ENCODE data around the gene GLP1R.

Gene GLP1R

DNA sequence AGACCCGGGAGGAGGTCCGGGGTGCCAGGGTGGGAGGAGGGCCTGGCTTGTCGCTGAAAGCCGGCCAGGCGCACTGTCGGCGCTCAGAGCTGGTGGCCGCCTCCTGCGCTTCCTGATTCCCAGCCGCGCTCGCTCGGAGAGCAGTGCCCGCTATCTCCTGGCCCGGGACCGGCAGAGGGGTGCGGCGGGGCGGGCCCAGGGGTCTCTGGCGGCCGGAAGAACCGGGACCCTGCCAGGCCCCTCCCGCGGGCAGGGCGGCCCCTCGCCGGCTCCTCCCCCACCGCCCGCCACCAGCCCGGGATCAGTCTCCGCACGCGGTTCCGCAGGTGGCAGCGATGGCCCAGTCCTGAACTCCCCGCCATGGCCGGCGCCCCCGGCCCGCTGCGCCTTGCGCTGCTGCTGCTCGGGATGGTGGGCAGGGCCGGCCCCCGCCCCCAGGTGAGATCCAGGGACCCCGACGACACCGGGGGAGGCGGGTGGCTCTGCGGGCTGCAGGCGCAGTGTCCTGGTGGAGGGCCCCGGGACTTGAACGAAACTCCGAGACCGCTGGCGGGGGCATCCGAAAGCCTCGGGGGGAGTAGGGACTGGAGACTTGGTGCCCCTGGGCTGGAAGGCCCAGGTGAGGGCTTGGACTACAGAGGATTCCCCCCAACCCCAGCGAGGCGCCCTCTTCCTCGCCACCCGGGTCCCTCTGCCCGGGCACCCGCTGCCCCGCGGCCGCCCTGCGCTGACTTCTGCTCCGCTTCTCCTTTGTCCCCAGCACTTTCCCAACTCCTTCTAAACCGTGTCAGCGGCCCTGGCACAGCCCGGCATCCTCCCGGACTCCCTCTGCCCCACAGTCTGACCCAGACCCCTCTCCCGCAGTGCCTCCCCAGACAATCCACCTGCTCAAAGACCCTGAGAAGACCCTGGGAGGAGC, at the start of gene GLP1R:
TSS of gene GLP1R (plus strand) at position 301 of the 919 bp plus-strand sequence. CDS start at position 361, 60 bp downstream.
- no peak for TF ChIP-seq GATA2 (IDR thresholded peaks at IDR 0.05; ENCODE audit: low read depth, low read length)
- TF ChIP-seq GATA3 (IDR thresholded peaks at IDR 0.05; ENCODE audit: low read depth, low read length): no peak

DNA sequence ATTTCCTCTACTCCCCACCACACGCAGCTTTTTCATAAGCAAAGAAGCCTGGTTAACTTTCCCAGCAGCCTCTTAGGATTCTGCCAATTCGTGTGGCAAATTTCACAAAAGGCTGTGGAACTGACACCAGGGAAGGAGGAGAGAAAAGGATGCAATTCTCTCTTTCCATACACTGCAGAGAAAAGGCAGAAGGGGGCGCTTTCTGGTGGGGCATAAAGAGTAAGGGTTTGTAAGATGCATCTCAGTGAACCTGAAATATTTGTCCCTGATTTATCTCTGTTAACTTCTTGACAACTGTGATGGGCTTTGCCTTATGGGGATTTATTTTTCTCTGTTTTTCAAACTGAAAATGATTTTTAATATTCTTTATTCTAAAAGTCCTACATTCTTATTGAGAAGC, 45.5 kb upstream of the GLP1R start:
- TF ChIP-seq GATA3 (IDR thresholded peaks at IDR 0.05; ENCODE audit: low read depth, low read length): no peak
- no peak for TF ChIP-seq GATA2 (IDR thresholded peaks at IDR 0.05; ENCODE audit: low read depth, low read length)

DNA sequence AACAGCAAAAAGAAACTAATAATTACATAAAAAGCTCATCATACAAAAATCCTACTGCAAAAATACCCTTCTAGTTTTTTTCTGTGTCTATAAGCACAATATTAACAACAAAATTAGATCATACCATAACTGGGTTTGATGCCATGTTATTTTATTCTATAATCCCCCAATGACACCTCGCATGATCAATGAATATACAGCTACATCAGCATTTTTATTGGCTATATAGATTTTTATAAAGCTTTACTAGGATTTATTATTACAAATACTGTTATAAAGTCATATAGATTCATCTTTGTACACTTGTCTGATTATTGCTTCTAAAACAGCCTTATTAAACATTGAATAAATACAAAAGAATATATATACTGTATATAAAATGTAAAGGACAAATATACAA, 45.1 kb upstream of the GLP1R start:
- TF ChIP-seq GATA3 (IDR thresholded peaks at IDR 0.05; ENCODE audit: low read depth, low read length): no peak
- no peak for TF ChIP-seq GATA2 (IDR thresholded peaks at IDR 0.05; ENCODE audit: low read depth, low read length)

DNA sequence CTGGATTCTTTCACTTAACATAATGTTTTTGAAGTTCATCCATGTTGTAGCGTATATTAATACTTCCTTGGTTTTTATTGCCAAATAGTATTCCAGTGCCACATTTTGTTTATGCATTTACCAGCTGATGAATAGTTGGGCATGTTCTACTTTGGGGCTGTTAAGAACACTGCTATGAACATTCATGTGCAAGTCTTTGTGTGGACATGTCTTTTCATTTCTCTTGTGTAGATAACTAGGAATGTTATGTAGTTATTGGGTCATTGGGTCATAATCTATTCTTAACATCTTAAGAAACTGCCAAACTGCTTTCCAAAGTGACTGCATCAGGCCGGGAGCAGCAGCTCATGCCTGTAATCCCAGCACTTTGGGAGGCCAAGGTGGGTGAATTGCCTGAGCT, 43.8 kb upstream of the GLP1R start:
- TF ChIP-seq GATA2 (IDR thresholded peaks at IDR 0.05; ENCODE audit: low read depth, low read length) (no peak), GATA3 (IDR thresholded peaks at IDR 0.05; ENCODE audit: low read depth, low read length) (no peak)

DNA sequence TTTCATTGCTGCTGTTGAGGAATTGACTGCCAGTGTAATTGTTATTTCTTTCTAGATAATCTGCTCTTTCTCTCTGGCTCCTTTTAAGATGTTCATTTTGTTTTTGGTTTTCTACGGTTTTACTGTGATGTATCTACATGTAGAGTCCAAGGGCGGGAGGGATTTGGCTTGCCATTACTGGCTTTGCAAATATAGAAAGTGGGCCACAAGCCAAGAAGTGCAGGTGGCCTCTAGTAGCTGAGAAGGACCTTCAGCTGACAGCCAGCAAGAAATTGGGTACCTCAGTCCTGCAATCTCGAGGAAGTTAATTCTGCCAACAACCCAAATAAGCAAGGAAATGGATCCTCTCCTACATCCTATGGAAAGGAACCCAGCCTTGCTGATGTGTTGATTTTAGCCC, 42.8 kb upstream of the GLP1R start:
- TF ChIP-seq GATA3 (IDR thresholded peaks at IDR 0.05; ENCODE audit: low read depth, low read length) (no peak), GATA2 (IDR thresholded peaks at IDR 0.05; ENCODE audit: low read depth, low read length) (no peak)

DNA sequence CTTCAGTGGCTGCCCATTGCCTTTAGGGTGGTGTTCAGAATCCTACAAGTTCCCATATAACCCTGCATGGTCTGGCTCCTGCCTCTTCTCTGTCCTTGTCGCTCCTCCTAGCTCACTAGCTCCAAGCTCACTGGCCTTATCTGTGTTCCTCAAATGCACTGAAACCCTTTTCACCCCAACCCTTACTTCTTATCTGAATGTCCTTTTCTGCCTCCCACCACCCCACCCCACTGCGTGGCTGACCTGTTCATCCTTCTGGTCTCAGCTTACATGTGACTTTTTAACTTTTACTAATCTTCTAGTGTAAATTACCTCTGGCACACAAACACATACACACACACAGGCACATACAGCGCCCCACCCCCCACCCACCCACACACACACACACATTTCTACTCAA, 41.0 kb upstream of the GLP1R start:
- no peak for TF ChIP-seq GATA3 (IDR thresholded peaks at IDR 0.05; ENCODE audit: low read depth, low read length)
- no peak for TF ChIP-seq GATA2 (IDR thresholded peaks at IDR 0.05; ENCODE audit: low read depth, low read length)

DNA sequence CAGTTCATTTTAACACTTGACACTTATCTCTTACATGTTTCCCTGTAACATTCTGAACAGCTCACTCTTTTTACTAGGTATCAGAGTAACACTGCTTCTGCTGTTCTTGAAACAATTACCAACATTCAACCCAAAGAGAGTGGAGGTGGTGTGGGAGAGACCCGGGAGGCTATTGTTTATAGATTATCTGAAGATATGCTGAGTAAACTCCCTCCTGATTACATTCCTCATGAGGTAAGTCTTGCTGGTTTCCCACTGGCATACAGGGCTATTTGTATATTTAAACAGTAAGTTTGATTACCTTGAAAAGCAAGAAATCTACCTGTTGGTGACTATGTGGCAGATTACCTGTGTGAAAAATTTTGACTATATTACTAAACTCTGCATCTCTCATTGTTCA, 39.8 kb upstream of the GLP1R start:
- TF ChIP-seq GATA3 (IDR thresholded peaks at IDR 0.05; ENCODE audit: low read depth, low read length) (no peak), GATA2 (IDR thresholded peaks at IDR 0.05; ENCODE audit: low read depth, low read length) (no peak)

DNA sequence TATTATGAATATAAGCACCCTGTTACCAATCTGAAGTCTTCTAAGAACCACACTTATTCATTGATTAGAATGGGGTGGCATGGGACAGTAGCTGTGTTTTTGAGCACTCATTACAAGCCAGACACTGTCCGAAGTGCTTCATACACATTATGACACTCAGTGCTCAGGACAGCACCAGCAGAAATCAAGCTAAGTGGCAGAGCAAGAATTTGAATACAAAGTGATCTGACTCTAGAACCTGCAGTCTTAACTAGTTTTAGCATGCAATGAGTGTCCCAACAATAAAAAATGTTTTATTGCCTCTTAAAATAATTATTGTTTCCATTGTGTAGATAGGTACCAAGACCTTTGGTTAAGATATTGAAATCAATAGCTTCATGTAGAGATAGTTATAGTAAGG, 39.1 kb upstream of the GLP1R start:
- no peak for TF ChIP-seq GATA2 (IDR thresholded peaks at IDR 0.05; ENCODE audit: low read depth, low read length)
- no peak for TF ChIP-seq GATA3 (IDR thresholded peaks at IDR 0.05; ENCODE audit: low read depth, low read length)

DNA sequence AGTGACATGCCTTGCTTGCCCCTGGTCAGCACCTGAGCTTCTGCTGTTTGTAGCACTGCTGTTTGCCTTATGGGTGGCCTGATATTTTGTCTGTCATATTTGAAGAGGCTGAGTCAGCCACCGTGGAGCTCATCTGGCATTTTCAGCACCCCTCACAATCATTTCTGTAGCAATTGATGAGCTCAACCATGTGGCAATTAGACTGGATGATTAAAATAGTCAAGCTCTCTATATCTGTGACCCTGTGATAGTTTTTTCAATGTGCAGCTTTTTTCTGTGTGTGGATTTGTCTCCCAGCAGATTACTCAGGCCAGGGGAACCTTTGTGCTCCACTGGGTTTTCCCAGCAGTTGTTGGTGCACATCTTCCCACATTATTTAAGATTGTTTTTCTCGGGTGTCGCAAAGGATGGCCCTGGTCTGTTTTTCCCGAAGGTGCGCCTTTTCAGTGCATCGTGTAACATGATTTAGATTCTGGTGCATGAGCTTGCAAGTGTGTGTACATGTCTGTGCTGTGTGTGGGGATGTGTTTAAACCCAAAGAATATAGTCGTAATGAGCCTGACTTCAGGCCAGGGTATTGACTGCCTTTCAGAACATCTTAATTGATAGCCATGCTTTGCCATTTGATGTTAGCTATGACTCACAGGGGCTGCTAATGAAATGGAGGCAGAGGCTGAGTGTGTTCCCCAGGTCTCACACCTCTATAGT, 31.6 kb upstream of the GLP1R start:
- no peak for TF ChIP-seq GATA3 (IDR thresholded peaks at IDR 0.05; ENCODE audit: low read depth, low read length)
- no peak for TF ChIP-seq GATA2 (IDR thresholded peaks at IDR 0.05; ENCODE audit: low read depth, low read length)

DNA sequence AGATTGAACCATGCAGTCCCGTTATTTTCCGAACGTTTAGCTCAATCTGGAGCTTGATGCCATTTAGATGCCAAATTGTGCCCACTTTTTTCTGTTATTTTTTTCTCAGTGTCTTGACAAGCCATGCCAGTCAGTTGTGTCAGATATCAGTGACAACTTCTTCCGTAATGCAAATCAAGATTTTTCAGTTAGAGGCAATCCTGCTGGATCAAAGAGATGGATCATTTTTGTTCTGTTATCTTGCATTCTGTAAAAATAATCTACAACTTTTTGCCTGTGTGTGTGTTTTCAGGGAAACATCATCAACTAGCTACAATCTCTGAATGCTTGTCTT, 31.1 kb upstream of the GLP1R start:
- TF ChIP-seq GATA3 (IDR thresholded peaks at IDR 0.05; ENCODE audit: low read depth, low read length): no peak
- TF ChIP-seq GATA2 (IDR thresholded peaks at IDR 0.05; ENCODE audit: low read depth, low read length): no peak

DNA sequence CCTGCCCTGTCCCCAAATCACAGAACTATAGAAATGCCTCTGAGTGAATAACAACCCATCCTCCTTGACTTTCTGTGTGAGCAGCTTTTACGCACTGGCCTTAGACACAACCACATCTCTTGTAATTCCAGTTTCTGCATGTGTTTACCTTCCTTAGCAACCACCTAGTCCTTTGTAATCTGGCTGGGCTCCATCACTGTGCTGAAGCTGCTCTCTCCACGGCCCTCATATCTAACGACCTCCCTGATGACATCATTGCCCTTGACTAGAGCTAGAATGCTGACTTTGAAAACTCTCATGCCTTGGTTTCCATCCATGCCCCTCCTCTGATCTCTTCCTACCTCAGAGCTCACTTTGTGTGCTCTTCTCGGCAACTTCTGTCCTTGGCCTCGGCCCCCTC, 30.5 kb upstream of the GLP1R start:
- TF ChIP-seq GATA2 (IDR thresholded peaks at IDR 0.05; ENCODE audit: low read depth, low read length): no peak
- TF ChIP-seq GATA3 (IDR thresholded peaks at IDR 0.05; ENCODE audit: low read depth, low read length): no peak

DNA sequence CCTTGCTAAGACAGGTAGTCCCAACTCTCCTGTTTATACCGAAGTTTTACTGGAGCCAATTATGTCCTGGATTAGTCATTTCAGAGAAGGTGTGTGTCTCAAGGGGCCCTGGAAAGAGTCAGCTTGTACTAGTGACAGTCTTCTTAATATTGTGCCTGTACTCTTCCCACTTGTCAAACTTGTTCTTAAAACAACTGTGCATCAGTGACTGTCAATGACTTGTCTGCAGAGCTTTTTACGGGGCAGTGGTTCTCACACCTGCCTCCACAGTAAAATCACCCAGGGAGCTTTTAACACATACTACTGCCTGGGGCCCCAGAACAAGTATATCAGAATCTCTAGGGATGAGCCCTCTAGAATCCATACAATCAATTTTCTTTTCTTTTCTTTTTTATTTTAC, 28.4 kb upstream of the GLP1R start:
- TF ChIP-seq GATA3 (IDR thresholded peaks at IDR 0.05; ENCODE audit: low read depth, low read length): no peak
- no peak for TF ChIP-seq GATA2 (IDR thresholded peaks at IDR 0.05; ENCODE audit: low read depth, low read length)

DNA sequence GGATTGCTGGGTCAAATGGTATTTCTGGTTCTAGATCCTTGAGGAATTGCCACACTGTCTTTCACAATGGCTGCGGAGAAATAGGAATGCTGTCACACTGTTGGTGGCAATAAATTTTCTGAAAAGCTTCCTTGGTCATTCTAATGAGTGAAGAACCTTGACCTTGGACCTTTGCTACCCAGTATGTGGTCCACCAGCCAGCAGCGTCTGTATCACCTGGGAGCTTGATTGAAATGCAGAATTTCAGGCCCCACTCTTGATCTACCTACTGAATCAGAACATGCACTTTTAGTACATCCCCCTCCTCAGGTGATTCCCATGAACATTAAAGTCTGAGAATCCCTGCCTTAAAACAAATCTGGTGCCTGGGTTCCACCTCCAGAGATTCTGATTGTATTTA, 27.5 kb upstream of the GLP1R start:
- no peak for TF ChIP-seq GATA3 (IDR thresholded peaks at IDR 0.05; ENCODE audit: low read depth, low read length)

DNA sequence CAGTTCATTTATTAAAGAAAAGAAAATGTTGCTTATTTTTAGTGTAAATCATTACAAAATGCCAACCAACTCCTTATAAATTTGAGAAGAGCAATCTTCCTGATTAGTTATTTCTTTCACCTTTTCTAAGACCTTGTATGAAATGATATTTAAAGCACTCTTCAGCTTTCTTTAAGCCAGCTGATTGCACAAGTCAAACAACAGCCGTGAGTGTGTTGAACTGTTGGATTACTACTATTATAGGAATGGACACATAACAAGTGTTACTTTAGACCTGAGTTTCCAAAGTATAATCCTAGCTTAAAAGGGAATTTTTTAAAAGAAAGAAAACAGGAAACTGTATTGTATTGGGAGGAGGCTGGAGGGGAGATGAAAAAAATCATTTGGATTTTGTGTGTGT, 26.8 kb upstream of the GLP1R start:
- TF ChIP-seq GATA3 (IDR thresholded peaks at IDR 0.05; ENCODE audit: low read depth, low read length) (no peak), GATA2 (IDR thresholded peaks at IDR 0.05; ENCODE audit: low read depth, low read length) (no peak)

DNA sequence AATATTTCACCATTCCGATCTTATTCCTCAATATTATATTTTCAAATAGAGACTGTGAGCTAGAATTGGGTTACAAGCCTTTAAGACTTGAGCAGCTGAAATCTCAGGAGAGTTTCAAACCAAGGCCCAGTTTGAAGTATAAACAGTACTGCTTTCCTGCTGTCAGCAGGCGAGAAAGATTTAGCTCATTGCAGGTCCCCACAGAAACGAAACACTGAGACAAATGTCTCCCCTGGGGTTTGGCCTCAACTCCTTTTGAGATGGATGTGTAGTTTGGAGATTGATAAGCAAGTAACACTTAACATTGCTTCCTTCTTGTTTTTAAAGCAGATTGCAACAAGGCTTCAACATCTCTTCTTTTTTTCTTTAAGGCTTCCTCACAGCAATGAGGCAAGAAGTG, 22.4 kb upstream of the GLP1R start:
- TF ChIP-seq GATA2 (IDR thresholded peaks at IDR 0.05; ENCODE audit: low read depth, low read length) (no peak), GATA3 (IDR thresholded peaks at IDR 0.05; ENCODE audit: low read depth, low read length) (no peak)

Data from SH-SY5Y (cell line).